DMS53 (cell line): ENCODE results near the gene INPP5D.
"Not testable (repeated sequence)": the region's sequence is repeated elsewhere in the genome, so short reads cannot be mapped to it uniquely, and the experiment has no call there.

Source experiments
- DNase-seq: peaks from one replicate; lab custom pipeline; 2025; lab: John Stamatoyannopoulos, UW

Gene INPP5D

DNA sequence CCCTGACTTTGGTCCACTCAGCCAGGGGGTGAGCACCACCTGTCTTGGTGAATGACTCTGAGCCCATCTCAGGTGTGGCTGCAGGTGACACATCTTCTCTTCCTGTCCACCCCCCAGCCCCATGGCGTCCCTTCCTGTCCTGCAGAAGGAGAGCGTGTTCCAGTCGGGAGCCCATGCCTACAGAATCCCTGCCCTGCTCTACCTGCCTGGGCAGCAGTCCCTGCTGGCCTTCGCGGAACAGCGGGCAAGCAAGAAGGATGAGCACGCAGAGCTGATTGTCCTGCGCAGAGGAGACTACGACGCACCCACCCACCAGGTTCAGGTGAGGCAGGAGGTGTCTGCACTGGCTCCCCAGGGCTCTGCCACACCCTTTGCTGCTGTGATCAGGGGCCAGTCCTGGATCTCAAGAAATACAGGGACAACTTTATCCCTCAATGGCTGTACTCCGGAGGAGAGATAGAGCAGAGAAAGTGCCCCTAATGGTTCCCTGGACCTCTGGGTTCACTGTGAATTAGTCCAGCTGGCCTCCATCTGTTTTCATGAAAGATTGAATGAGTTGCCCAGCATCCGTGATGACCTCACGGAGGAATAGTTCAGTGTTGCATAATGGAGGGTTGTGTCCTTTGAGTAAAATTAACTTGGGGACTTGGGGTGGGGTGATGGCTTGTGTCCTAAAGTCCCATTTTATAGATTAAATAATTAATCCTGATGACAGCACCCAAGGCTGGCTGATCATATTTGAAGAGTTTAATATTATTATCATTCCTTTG lies 27.4 kb upstream of the INPP5D start, which contains the start of gene NEU2:
Gene NEU2 (plus strand): TSS at position 122 of the 770 bp plus-strand sequence. CDS start 0 bp downstream, at position 122.
- no peak for DNase-seq

DNA sequence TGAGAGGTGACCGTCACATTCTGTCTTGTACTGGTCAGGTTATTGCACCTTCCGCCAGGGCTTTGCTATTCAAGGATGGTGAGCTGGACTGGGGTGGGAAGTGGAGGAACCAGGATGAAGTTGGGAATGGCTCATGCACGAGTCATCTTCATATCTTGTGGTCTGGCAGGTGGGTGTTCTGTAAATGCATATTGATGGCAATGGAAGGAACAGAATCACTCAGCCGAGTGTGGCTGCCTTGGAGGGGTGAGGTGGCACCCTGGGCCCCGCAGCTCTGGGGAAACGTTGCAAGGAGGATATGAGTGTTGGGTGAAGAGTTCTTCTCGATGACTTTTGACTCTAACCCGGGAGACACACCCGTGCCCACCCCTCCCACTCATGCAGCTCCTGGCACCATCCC lies 26.5 kb upstream of the INPP5D start:
- DNase-seq = no peak

DNA sequence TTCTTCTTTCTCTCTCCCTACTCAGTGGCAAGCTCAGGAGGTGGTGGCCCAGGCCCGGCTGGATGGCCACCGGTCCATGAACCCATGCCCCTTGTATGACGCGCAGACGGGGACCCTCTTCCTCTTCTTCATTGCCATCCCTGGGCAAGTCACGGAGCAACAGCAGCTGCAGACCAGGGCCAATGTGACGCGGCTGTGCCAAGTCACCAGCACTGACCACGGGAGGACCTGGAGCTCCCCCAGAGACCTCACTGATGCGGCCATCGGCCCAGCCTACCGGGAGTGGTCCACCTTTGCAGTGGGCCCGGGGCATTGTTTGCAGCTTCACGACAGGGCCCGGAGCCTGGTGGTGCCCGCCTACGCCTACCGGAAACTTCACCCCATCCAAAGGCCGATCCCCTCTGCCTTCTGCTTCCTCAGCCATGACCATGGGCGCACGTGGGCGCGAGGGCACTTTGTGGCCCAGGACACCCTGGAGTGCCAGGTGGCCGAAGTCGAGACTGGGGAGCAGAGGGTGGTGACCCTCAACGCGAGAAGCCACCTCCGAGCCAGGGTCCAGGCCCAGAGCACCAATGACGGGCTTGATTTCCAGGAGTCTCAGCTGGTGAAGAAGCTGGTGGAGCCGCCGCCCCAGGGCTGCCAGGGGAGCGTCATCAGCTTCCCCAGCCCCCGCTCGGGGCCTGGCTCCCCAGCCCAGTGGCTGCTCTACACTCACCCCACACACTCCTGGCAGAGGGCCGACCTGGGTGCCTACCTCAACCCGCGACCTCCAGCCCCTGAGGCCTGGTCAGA lies 25.9 kb upstream of the INPP5D start:
- DNase-seq = no peak

DNA sequence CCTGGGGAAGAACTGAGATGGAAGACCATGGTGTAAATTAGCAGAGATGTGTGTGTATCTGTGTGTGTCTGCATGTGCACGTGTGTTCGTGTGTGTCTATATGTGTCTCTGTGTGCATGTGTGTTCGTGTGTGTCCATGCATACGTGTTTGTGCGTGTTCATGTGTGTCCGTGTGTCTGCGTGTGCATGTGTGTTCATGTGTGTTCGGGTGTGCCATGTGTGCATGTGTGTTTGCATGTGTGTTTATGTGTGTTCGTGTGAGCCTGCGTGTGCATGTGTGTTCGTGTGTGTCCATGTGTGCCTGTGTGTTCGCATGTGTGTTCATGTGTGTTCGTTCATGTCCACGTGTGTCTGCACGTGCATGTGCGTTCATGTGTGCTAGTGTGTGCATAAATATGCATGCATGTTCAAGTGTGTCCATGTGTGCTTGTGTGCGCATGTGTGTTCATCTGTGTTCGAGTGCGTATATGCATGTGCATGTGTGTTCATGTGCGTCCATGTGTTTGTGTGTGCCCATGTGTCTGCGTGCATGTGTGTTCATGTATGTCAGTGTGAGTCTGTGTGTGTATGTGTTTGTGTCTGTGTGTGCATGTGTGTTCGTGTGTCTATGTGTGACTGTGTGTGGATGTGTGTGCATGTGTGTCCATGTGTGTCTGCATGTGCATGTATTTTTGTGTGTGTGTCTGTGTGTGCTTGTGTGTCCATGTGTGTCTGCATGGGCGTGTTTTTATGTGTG lies 24.5 kb upstream of the INPP5D start:
- DNase-seq = no peak

DNA sequence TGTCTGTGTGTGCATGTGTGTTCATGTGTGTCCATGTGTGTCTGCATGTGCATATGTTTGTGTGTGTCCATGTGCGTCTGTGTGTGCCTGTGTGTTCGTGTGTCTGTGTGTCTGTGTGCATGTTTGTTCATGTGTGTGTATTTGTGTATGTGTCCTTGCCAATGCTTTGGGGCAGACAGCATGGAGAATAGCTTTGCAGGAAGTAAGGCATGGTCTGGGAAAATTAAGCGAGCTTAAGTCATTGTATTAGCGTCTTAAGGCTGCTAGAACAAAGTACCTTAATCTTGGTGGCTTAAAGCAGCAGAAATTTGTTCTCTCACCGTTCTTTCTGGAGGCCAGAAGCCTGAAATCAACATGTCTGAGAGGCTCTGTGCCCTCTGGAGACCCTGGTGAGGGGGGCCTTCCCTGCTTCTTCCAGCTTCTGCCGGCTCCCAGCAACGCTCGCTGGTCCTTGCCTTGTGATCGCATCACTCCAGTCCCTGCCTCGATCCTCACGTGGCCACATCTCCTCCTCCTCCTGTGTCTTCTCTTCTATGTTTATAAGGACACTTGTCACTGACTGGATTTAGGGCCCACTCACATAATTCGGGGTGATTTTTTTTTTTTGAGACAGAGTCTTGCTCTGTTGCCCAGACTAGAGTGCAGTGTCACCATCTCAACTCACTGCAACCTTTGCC lies 23.8 kb upstream of the INPP5D start:
- no peak for DNase-seq

DNA sequence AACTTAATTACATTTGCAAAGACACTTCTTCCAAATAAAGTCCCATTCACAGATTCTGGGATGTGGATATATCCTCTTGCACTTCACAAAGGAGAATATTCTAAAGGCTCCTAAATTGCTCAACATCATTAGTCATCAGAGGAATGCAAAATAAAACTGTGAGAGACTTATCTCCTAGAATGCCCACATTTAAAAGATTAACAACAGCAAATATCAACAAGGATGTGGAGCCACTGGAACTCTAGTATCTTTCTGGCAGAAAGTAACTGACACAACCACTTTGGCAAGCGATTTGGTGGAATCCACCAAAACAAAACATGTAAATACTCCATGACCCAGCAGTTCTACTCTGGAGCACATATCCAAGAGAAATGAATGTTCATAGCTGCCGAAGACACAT lies 23.1 kb upstream of the INPP5D start:
- no peak for DNase-seq

DNA sequence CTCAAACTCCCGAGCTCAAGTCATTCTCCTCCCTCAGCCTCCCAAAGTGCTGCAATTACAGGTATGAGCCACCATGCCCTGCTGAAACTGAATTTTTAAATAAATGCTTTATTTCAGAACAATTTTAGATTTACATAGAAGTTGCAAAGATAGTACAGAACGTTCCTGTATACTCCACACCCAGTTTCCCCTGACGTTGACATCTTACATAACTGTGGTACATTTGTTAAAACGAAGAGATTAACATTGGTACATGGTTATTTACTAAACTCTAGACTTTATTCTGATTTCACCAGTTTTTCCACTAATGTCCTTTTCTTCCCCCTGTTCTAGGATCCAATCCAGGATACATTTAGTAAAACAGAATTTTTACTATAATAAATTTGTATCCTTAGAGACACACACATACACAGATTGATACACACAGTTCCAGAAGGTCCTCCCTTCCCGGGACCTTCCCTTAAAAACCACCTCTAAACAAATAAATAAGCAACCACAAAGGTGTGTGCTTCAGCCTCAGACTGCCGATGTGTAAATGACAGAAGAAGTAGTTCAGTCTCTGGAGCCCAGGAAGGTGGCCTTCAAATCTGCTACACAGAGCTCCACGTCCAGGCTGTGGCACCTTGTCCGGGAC lies 20.8 kb upstream of the INPP5D start:
- DNase-seq = no peak

DNA sequence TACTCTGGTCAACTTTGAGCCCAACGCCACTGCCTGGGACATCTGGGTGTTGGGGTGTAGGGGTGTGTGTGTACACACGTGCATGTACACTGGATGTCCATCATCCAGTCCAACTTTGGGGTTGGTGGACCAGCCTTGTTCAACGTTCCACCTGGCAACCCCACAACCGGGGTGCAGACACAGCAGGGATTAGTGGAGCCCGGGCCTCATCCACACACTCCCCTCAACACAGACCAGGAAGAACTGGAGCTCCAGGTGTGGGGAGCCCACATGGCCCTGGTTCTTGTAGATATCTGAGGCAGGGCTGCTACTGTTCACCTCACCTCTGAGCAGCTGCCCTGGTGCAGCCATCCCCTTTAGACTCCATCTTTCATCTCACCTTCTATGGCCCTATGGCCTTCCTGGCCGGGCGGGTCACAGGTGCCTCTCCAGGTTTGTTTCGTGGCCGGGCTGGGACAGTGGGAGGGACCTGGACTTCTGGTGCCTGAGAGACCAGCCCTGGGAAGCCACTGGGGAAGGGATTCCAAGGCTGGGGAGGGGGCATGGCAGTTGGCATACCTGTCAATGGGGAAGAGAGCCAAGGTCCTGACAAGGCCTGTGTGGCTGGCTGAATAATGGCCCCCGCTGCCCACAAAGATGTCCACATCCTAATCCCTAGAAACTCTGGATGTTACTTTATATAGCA lies 20.2 kb upstream of the INPP5D start:
- no peak for DNase-seq

DNA sequence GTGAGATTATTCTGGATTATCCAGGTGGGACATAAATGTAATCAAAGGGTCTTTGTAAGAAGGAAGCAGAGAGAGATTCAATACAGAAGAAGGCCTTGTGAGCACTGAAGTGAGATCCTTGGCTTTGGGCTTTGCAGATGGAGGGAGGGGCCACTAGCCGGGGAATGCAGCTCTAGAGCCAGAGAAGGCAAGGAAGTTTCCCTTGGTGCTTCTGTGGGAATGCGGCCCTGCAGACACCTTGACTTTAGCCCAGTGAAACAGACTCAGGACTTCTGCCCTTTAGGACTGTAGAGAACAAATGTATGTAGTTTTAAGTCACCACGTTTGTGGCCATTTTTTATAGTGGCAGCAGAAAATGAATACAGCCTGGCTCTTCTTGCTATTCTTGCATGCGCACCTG lies 19.6 kb upstream of the INPP5D start:
- no peak for DNase-seq

DNA sequence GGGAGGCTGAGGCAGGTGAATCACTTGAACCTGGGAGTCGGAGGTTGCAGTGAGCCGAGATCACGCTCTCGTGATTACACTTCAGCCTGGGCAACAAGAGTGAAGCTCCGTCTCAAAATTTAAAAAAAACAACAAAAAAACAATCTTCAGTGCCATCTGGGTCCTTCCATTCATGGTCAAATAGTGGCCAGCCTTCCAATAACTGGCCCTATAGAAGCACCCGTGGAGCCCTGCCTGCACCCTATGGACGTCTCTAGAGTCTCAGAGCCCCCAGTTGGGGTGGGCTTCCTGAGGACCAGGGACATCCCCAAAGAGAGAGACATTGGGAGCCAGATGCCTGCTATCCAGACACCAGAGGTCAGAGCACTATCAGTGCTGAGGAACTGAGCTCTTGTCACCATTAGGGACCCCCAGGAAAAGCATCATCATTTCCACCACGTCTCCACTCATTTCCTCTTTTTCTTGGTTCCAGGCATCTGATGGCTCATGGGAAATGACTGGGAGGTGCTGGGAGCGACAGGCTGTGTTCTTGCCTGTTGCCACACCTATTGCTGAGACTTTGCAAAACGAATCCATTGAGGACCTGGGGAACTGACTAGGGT lies 18.3 kb upstream of the INPP5D start:
- no peak for DNase-seq

DNA sequence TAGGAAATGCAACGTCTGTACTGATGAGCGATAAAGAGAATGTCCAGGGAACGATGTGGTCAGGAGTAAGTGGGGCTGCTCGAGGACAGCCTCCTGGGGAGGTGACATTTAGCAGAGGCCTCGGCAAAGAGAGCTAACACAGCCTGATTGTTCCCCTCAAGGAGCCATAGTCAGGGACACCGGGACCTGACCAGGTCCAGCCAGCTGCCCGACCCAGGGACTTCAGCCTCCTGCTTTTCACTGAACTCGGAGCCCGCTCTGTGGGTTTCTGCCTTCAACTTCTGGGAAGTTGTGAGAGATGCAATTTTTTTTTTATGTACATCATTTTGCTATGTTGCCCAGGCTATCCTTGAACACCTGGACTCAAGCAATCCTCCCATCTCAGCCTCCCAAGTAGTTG lies 17.6 kb upstream of the INPP5D start:
- DNase-seq = no peak

DNA sequence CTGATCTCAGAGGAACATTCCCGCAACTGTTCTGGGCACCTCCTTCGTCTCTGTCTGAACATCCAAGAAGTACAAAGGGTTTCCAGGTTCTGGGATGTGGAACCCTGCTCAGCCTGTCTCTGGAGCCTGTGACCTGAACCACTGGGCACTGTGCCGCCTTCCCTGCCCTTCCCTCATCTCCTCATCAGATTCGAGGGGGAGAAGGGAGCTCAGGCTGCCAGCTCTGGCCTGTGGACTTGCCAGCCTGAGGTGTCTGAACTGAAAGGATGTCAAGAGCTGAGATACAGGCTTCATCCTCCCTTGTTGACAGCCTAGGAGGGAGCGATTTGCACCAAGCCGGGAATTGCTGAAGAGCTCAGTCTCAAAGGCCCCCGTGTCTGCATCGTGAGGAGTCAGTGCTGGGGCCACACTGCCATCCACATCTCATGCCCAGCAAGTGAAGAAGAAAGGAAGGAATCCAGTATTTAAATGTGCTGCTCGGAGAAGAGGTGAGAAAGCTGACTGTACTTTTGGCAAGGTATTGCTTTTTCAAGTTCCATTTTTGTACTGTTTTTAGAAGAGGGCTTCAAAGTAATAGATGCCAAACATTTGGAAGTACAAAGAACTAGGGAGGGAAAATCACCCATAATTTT lies 15.1 kb upstream of the INPP5D start:
- no peak for DNase-seq

DNA sequence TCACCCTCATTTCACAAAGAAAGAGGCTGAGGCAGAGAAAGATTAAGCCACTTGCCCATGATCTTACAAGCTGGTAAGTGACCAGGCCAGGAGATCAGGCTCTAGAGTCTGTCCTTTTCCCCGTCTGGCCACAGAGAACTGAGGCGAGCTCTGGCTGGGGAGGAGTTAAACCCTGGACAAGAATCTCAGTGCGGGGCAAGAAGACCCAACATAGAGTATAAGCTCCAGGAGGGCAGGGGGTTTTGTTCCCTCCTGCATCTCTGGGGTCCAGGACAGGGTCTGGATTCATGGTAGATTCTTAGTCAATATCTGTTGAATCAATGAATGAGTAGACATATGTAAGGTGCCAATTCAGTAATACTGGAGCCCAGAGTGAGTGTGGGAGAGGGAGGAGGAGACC lies 12.9 kb upstream of the INPP5D start:
- DNase-seq = no peak

DNA sequence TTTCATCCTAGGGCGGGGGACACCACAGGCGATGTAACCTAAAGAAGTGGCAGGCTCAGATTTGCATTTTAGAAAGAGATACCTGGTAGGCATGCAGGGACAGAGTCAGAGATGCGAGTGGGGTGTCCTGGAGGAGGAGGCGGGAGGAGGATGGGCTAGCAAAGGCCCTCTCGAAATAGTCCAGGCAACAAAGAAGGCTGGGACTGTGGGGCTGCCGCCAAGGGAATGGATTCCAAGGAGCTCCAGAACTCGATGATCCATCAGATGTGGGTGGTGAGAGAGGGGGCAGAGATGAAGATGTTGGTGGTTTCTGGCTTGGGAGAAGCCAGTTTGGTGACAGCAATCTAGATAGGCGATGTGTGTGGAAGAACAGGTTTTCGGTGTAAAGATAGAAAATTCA lies 12.5 kb upstream of the INPP5D start:
- DNase-seq = no peak

DNA sequence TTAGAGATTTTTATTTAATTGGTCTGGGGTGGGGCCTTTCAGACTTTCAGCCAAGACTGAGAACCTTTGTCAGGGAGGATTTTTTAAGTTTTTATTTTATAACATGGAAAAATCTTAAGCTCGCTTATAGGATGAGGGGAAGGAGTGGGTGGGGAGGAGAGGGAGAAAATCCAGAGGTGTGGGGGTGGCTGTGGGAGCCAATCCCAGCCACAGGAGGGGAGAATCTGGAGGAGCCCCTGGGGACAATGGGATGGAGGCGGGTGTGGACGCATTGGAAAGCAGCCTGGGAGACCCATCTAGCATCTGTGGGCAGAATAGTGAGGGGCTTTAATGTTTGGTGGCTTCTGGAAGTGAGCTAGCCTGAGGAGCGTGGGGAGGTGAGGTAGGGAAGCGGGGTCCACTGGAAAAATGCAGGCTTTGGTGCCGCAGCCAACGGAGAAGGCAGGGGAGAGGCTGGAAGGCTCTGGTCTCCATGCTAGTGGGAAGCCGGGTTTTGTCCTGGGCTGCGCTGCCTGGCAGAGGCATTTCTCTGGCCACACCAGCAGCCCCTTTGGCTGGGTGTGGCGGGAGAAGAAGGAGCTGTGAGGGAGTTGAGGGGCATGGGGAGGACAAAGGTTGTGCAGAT lies 11.5 kb upstream of the INPP5D start:
- DNase-seq = no peak

DNA sequence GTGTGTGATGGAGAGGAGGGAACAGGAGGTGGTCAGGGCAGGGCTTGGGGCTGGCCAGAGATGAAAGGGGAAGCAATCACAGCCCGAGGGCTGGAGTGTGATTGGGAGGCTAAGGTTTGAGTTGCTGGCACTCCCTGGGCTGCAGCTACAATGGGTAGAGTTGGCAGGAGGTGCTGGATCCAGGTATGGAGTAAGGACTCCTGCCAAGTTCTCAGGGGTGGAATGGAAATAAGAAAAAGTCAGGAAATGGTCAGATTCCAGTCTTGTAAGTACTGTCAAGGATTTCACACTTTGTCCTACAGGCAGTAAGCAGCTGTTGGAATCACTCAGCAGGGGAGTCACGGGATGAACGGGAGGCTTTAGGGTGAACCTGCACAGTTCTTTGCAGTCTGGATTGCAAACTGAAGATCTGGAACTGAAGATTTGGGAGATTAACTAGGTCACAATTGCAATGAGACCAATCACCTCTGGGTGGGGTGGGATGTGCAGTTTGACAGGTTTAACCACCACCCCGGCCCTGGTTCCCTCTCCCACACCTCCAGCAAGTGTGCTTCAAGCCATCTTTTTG lies 10.9 kb upstream of the INPP5D start:
- DNase-seq = no peak

DNA sequence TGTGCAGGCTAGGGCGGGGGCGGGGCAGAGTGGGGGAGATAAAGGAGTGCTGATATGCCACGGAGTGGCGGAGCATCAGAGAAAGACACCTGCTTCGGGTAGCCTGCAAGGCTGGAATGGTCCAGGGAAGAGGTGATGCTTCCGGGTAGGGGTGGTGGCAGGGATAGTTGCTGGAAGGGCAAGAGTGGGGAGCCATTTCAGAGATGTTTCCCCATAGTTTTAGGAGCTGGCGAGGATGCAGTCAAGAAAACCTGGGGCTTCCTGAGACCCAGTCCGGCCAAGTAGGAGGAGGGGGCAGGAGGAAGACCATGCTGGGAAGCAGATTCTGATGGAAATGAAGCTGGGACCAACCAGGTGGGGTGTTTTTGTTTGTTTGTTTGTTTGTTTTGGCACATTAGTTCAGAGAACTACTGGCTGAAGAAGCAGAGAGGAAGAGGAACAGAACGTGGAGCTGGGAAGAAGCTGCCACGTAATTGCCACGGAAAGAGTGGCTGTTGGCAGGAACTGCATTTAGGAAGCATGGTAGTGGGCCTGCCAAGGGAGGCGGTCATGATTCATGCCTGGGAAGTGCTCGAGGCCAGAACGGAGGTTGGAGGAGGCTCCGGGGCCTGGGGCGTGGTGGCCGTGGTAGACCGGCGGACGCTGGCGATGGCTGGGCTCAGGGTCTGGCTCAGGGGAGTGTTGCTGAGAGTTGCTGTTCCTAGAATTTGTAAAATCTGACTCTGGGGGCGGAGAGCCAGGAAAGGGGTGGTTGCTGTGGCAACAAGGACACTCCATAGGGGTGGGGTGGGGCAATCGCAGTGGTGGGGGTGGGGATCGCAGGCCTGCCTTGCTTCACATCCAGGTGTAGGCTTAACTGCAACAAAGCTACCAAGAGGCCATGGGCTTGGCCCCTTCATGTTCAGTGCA lies 8.6 kb upstream of the INPP5D start:
- DNase-seq = no peak

DNA sequence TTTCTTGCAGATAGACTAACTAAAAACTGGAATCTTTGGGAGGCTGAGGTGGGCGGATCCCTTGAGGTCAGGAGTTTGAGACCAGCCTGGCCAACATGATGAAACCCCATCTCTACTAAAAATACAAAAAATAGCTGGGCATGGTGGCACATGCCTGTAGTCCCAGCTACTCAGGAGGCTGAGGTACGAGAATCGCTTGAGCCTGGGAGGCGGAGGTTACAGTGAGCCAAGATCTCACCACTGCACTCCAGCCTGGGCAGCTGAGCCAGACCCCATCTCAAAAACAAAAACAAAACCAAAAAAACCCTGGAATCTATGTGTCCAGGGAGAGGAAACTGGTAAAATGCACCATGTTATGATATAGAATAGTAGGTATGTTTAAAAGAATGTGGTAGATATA lies 7.6 kb upstream of the INPP5D start:
- DNase-seq = not testable (repeated sequence)
